Muscle of leg (tissue), 11 donors: Measurements from ENCODE around the gene KIF5B. TPM values are rescaled to one million over a fixed set of nuclear protein-coding genes. Genes with fewer than 3 reads are reported as not detected.

Experiments used
- DNase-seq: peaks from one replicate; pipeline ENCODE4 v3.0.0; 2013
- H3K27ac ChIP-seq: one replicate; pipeline ENCODE4 v1.5.1; 2013; ENCODE audit warnings: mild to moderate bottlenecking, low read length, control low read depth
- H3K27me3 ChIP-seq: one replicate; pipeline ENCODE4 v1.6.1; 2013; ENCODE audit warnings: low read length; ENCODE audit not compliant: control insufficient read depth, insufficient read depth
- H3K36me3 ChIP-seq: one replicate; pipeline ENCODE4 v1.6.1; 2013; ENCODE audit warnings: low read length; ENCODE audit not compliant: control insufficient read depth, insufficient read depth
- H3K4me1 ChIP-seq: one replicate; pipeline ENCODE4 v1.6.1; 2013; ENCODE audit warnings: low read length; ENCODE audit not compliant: control insufficient read depth, insufficient read depth
- H3K4me3 ChIP-seq: one replicate; pipeline ENCODE4 v1.5.1; 2013; ENCODE audit warnings: low read length, control low read depth
- H3K9me3 ChIP-seq: replicated peaks from 2 replicates; pipeline ENCODE4 v1.6.1; 2013; ENCODE audit warnings: low read depth, low read length; ENCODE audit not compliant: control insufficient read depth
- WGBS: methylation state at CpG from one replicate; pipeline ENCODE4 v1.1.5; 2013; ENCODE audit warnings: missing lambda C conversion rate; ENCODE audit not compliant: insufficient coverage; 5-methylcytosine and 5-hydroxymethylcytosine counted together
- polyA plus RNA-seq, 8 donors: library from polyadenylated mRNA; unstranded; fragments of 120-200 nt; gene quantifications; one replicate each; pipeline versions ENCODE4 v1.2.1 to v1.2.3, GENCODE V29; 2013; ENCODE audit warnings: inconsistent platforms in 1 of 8, low replicate concordance in 1 of 8; ENCODE audit not compliant: insufficient read length in 8 of 8, insufficient read depth in 1 of 8
- total RNA-seq: library from RNA; stranded (reverse); fragments of 120-200 nt; gene quantifications from one replicate; pipeline ENCODE4 v1.2.4, GENCODE V29; 2013

The KIF5B gene
- total and polyA plus RNA-seq, 9 donors: 82.3 to 166 (median 144) TPM

DNA sequence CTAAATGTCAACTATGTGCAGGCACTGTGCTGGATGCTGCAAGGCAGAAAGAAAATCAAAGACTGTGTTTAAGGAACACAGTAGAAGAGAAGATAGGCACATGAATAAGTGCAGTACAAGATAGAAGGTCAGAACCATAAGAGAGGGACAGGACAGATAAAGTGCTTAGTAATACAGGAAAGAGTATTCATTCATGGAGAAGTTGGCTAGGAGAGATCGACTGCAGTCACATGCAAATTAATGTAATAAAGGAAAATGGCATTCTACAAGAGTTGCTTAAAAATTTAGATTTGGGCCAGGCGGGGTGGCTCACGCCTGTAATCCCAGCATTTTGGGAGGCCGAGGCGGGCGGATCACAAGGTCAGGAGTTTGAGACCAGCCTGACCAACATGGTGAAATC lies 24.8 kb downstream of the KIF5B start:
- peaks cover 43% of the 10 kb centered on the region for H3K36me3 ChIP-seq
- no peak for DNase-seq
- H3K27me3 ChIP-seq: no peaks in the 10 kb centered on the region
- no peak overlapping the region for H3K27ac ChIP-seq
- H3K4me1 ChIP-seq: no peaks in the 10 kb centered on the region
- 86% methylated on average over 2 of the region's 6 CpGs for WGBS
- no peak overlapping the region for H3K4me3 ChIP-seq
- H3K9me3 ChIP-seq: no peaks in the 10 kb centered on the region

DNA sequence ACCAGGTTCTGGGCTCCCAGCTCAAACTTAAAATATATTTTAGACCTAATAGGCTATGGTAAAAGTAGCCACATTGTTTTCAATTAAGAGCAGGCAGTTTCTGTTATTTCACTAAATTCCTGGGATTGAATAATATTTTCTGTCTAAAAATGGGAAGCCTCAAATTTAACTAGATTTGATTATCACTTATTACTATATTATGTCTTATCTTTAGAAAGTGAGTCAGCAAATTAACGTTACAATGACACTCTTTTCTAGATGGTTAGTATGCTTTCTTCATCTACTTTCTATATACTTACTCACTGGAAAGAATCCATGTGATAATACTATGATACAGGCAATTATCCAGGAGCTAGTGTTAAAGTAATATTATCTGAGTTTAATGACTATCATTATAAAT lies 27.5 kb downstream of the KIF5B start:
- H3K9me3 ChIP-seq: no peaks in the 10 kb centered on the region
- H3K27me3 ChIP-seq: no peaks in the 10 kb centered on the region
- no peaks in the 10 kb centered on the region for H3K4me1 ChIP-seq
- H3K27ac ChIP-seq: no peak overlapping the region
- WGBS: no CpG with 5 or more reads among the region's 1 CpG
- DNase-seq: no peak
- H3K4me3 ChIP-seq: no peak overlapping the region
- H3K36me3 ChIP-seq: peaks cover 40% of the 10 kb centered on the region

DNA sequence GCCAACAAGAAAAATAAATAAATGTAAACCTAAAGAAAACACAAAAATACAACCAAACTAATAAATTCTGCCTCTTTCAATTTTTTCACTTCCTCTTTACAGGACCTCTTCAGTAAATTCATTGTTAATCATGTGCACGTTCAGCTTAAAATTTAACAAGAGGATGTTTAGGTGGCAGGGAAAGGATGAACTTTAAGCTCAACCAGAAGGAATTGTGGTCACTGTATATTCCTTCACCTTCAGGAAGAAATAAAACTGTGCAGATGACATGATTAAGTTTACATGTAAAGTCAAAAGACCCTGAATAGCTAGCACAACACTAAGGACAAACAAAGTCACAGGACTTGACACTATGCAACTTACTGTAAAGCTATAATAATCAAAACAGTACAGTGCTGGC lies 33.0 kb downstream of the KIF5B start:
- no peak for DNase-seq
- H3K4me3 ChIP-seq: no peak overlapping the region
- no peaks in the 10 kb centered on the region for H3K4me1 ChIP-seq
- peaks cover 33% of the 10 kb centered on the region for H3K36me3 ChIP-seq
- H3K27me3 ChIP-seq: no peaks in the 10 kb centered on the region
- no peaks in the 10 kb centered on the region for H3K9me3 ChIP-seq
- H3K27ac ChIP-seq: no peak overlapping the region
- no CpG with 5 or more reads among the region's 1 CpG for WGBS

DNA sequence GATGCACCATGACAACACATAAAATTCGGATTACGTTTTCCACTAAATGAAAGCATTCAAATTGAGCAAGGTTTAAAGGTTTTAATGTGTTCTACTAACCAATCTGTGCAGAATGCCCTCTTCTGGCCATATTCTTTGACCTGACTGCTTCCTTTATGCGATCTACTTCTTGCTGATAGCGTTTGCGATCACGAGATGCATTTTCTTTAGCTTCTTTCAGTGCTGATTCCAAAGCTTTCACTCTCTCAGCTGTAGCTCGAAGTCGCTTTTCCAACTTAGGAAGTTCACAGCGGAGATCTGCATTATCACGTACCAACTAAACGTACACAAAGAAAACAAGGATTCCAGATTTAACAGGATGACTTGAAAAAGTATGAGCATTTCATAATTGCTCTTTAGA lies 39.2 kb downstream of the KIF5B start:
- Histone ChIP-seq H3K27me3 (no peaks in the 10 kb centered on the region), H3K9me3 (no peaks in the 10 kb centered on the region), H3K27ac (no peak overlapping the region), H3K36me3 (peaks cover 46% of the 10 kb centered on the region), H3K4me1 (no peaks in the 10 kb centered on the region), H3K4me3 (no peak overlapping the region)
- WGBS: 92% methylated on average over 7 of the region's 11 CpGs
- DNase-seq: no peak

DNA sequence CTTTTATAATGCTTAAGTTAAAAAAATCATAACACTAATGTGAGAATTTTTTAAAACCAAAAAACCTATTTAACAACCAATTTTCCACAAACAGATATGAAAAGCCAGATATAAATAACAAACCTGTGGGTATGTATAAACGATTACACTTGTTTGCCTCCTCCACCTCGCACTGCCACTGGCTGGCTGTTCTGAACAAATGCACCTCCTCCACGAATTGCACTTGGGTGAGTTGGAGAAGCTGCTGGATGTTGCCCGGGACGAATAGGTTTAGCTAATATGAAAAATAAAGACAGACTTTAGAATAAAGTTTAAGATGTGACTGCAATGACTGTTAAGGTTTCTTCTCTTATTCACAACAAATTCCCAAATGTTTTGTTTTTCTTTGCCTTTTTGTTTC lies 40.8 kb downstream of the KIF5B start:
- Histone ChIP-seq H3K36me3 (peaks cover 38% of the 10 kb centered on the region), H3K27me3 (no peaks in the 10 kb centered on the region), H3K27ac (no peak overlapping the region), H3K4me3 (no peak overlapping the region), H3K9me3 (no peaks in the 10 kb centered on the region), H3K4me1 (no peaks in the 10 kb centered on the region)
- DNase-seq: no peak
- WGBS: no CpG with 5 or more reads among the region's 5 CpGs

DNA sequence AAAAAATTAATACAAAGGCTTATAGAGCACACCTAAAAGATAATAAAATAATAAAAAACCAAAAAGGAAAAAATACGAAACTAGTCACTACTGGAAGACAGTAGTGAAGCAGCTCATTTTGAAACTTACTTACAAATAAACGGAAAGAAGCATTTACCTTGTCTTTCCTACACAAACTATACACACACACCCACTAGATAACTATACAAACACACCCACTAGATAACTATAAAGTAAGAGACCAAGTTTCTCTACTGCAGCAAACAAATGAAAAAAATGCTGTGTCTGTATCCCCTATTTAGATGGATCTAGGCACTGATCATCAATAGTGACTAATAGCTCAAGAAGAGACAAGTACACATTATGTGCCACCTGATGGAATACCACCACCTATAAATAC lies 49.2 kb downstream of the KIF5B start:
- no CpG with 5 or more reads among the region's 2 CpGs for WGBS
- Histone ChIP-seq H3K4me3 (no peak overlapping the region), H3K9me3 (no peaks in the 10 kb centered on the region), H3K36me3 (peaks cover 13% of the 10 kb centered on the region), H3K4me1 (peaks cover 18% of the 10 kb centered on the region), H3K27me3 (no peaks in the 10 kb centered on the region), H3K27ac (no peak overlapping the region)
- no peak for DNase-seq

DNA sequence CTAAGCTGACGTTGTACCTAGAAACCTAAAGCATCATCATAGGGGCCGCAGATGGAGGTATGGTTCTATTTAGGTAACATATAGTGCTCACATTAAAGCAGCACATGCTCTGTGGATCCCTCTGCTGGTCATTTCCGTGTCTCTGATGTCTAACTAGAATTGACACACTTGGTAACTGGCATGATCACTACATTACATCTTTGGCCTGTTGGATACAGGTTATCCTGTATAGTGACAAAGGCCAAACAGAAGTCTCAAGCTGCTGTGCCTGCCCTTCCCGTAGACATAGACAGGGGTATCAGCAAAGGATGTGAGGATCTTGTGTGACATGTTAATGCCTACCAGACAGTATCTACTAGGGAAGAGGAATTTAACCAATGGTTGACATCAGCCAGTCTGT lies 51.2 kb downstream of the KIF5B start:
- 44% methylated on average over 2 of the region's 4 CpGs for WGBS
- H3K27ac ChIP-seq: peak overlapping the region; percentile 16
- no peak overlapping the region for H3K4me3 ChIP-seq
- H3K9me3 ChIP-seq: no peaks in the 10 kb centered on the region
- H3K27me3 ChIP-seq: no peaks in the 10 kb centered on the region
- peaks cover 11% of the 10 kb centered on the region for H3K36me3 ChIP-seq
- peak; percentile 36 for DNase-seq
- H3K4me1 ChIP-seq: peaks cover 18% of the 10 kb centered on the region

DNA sequence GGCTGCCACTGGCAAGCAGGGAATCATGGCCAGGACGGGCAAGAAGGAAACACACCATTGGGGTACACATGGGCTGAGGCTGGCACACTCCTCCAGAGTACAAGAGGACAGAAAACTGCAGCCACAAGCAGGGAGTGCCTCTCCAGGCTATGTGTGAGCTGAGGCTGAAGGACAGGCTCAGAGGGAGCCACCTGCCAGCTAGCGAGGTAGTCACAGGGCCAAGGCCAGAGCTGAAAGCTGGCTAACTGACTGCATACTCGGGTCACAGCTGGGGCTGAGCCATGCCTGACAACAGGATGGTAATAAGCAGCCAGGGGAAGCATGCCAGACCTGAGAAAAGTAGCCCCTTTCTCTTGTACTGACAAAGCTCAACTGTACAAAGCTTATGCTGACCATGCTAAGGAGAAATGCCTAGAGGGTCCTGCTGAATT lies 52.0 kb downstream of the KIF5B start:
- Histone ChIP-seq H3K27ac (peak overlapping the region; percentile 16), H3K4me1 (peaks cover 18% of the 10 kb centered on the region), H3K27me3 (no peaks in the 10 kb centered on the region), H3K4me3 (no peak overlapping the region), H3K9me3 (no peaks in the 10 kb centered on the region), H3K36me3 (peaks cover 10% of the 10 kb centered on the region)
- WGBS: 52% methylated on average over 3 of the region's 3 CpGs
- peak; percentile 66 for DNase-seq

DNA sequence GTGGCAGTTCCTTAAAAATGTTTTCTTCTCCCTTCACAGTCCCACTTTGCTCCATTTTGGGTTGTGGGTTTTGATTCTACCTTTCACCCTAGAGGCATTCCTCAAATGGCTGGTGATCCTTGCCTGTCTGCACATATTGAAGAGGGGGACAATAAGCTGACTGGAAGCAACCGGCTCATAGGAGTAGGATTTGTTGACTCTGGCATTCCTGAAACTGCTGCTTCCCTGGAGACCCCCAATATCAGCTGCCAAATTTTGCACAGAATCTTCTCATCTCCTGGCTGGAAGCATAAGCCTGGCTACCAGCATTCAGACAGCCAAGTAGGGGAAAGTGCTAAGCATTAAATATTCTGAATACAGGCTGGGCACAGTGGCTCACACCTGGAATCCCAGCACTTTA lies 53.7 kb downstream of the KIF5B start:
- no peak overlapping the region for H3K4me3 ChIP-seq
- no peaks in the 10 kb centered on the region for H3K27me3 ChIP-seq
- WGBS: no CpG with 5 or more reads among the region's 1 CpG
- peaks cover 18% of the 10 kb centered on the region for H3K4me1 ChIP-seq
- no peak overlapping the region for H3K27ac ChIP-seq
- H3K9me3 ChIP-seq: no peaks in the 10 kb centered on the region
- H3K36me3 ChIP-seq: peaks cover 10% of the 10 kb centered on the region
- peak; percentile 50 for DNase-seq

DNA sequence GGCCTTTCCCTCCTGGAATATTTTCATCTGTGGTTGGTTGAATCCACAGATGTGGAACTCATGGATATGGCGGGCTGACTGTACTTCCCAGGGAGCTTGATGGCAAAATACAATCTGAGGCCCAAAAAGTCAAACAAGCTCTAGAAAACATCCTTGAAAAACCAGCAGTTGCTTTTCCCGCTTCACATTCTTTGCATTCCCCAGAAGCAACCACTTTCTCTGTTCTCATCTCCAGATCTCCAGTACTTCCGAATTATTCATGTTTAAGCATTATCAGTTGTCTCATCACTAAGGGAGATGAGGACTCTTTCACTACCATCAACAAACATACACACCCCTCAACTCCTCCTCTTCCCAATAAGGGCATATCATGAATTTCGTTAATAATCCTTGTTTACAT lies 55.3 kb downstream of the KIF5B start:
- H3K4me3 ChIP-seq: no peak overlapping the region
- WGBS: 50% methylated on average over 2 of the region's 4 CpGs
- no peaks in the 10 kb centered on the region for H3K27me3 ChIP-seq
- no peak overlapping the region for H3K27ac ChIP-seq
- H3K4me1 ChIP-seq: peaks cover 18% of the 10 kb centered on the region
- H3K9me3 ChIP-seq: no peaks in the 10 kb centered on the region
- no peak for DNase-seq
- peaks cover 10% of the 10 kb centered on the region for H3K36me3 ChIP-seq

DNA sequence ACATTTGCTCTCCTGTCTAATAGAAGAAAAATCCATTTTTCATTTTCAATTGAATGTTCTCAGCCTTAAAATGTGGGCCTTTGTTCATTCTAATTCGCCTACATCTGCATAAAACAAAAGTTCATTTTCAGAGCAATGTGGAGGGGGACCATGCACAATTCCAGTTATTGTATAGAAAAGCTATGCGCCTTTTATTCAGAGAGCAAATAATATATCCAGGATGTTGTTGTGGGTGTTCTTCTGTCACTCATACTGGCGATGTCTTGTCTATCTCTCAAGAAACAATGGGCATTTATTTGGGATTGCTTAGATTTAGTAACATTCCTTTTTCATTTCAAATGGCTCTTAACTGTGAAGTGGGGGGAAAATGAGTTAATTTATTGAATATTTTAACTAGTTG lies 56.4 kb downstream of the KIF5B start:
- Histone ChIP-seq H3K9me3 (no peaks in the 10 kb centered on the region), H3K27me3 (no peaks in the 10 kb centered on the region), H3K4me3 (no peak overlapping the region), H3K36me3 (peaks cover under 1% of the 10 kb centered on the region), H3K4me1 (peaks cover 17% of the 10 kb centered on the region), H3K27ac (no peak overlapping the region)
- WGBS: no CpG with 5 or more reads among the region's 3 CpGs
- no peak for DNase-seq
